LNCAP (cell line): ENCODE measurements around the gene FRMD8.

Experiments used
- TF ChIP-seq, protein P1 (sequence below): fragments of 450-650 bp; IDR thresholded peaks from 2 replicates; pipeline ENCODE4 v1.5.1; 2017; ENCODE audit warnings: mild to moderate bottlenecking

Gene FRMD8

DNA sequence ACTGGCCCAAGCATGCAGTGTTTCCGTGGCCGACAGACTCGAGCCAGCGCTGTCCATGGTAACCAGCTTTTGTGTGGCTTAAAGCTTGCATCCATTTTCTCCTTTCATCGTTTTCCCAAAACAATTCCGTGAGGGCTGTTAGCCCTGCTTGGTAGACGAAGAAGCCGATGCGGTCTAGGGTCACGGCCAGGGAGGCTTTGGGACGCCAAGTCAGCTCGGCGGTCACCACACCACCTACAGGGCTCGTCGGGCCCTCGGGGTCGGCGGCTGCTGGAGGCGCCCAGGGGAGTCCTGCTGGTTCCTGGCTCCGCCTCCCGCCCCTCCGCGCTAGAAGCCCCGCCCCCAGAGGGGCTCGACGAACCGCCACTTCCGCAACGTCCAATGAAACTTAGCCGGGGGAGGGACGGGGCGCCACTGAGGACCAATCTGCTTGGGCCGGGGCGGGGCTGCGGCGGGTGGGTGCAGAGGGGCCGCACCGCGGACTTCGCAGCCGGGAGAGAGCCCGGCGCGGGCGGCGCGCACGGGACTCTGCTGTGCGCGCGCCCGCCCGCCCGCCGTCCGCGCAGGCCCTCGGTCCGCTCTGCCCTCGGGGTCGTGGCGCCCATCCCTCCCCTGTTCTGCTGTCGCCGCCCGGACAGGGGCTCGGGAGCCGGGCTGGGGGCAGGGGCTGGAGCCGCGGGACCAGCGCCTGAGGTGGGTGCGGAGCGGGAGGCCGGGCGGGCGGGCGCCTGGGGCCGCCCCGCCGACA is 32.0 kb upstream of the FRMD8 start, which contains the start of gene TIGD3:
Gene TIGD3, plus strand, starts transcription at position 487 of the 748 bp plus-strand sequence. CDS start 1,058 bp downstream, outside the sequence.
- TF ChIP-seq, protein P1, sequence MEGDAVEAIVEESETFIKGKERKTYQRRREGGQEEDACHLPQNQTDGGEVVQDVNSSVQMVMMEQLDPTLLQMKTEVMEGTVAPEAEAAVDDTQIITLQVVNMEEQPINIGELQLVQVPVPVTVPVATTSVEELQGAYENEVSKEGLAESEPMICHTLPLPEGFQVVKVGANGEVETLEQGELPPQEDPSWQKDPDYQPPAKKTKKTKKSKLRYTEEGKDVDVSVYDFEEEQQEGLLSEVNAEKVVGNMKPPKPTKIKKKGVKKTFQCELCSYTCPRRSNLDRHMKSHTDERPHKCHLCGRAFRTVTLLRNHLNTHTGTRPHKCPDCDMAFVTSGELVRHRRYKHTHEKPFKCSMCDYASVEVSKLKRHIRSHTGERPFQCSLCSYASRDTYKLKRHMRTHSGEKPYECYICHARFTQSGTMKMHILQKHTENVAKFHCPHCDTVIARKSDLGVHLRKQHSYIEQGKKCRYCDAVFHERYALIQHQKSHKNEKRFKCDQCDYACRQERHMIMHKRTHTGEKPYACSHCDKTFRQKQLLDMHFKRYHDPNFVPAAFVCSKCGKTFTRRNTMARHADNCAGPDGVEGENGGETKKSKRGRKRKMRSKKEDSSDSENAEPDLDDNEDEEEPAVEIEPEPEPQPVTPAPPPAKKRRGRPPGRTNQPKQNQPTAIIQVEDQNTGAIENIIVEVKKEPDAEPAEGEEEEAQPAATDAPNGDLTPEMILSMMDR = no peak

DNA sequence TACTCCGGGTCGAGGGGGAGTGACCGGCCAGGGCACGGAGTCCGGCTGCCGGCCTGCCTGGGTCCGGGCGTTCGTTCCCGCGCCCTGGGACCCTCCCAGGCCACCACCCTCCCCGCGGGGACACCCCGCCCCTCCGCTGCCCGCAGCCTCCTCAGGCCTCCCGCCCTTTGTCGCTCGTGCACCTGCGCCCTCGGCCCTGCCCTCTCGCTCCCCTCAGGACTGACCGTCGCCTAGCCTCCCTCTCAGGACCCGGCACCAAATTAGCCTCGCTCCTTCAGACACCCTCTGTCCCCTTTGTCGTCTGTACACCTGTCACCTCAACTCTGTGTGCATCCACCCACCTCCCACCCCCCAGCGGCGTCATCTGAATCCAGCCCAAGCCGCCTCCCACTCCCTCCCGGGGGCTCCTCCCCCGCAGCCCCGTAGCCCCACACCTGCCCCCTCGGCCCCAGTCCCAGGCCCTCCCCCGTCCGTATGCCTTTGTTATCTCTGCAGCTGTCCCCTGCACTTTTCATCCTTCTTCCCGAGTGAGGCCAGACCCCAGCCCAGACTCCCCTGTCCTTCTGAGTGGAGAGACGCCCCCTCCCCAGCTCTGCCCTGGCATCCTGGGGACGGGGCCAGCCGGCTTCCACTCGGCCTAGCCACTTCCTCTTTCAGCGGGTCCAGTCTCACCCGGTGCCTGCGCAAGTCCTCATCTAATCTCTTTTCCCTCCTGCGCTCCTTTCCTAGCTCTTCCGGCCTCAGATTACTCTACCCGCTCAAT is 31.2 kb upstream of the FRMD8 start:
- TF ChIP-seq, protein P1 = no peak

DNA sequence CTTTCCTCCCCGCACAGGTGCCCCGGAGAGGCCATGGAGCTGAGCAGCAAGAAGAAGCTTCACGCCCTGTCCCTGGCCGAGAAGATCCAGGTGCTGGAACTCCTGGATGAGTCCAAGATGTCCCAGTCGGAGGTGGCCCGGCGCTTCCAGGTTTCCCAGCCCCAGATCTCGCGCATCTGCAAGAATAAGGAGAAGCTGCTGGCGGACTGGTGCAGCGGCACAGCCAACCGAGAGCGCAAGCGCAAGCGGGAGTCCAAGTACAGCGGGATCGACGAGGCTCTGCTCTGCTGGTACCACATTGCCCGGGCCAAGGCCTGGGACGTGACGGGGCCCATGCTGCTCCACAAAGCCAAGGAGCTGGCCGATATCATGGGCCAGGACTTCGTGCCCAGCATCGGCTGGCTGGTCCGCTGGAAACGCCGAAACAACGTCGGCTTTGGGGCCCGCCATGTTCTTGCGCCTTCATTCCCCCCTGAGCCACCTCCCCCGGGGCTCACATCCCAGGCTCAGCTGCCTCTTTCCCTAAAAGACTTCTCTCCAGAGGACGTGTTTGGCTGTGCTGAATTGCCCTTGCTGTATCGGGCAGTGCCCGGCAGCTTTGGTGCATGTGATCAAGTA is 30.6 kb upstream of the FRMD8 start:
- TF ChIP-seq, protein P1 = no peak

DNA sequence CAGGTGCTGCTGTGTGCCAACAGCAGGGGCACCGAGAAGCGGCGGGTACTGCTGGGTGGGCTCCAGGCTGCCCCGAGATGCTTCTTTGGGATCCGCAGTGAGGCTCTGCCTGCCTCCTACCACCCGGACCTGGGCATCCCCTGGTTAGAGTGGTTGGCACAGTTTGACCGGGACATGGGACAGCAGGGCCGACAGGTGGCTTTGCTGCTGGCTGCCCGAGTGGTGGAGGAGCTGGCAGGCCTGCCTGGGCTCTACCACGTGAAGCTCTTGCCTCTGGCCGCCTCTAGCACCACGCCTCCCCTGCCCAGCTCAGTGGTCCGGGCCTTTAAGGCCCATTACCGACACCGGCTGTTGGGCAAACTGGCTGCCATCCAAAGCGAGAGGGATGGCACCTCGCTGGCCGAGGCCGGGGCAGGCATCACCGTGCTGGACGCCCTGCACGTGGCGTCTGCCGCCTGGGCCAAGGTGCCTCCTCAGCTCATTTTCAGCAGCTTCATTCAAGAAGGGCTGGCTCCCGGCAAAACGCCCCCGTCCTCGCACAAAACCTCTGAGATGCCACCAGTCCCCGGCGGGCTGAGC is 30.0 kb upstream of the FRMD8 start:
- TF ChIP-seq, protein P1 = no peak

DNA sequence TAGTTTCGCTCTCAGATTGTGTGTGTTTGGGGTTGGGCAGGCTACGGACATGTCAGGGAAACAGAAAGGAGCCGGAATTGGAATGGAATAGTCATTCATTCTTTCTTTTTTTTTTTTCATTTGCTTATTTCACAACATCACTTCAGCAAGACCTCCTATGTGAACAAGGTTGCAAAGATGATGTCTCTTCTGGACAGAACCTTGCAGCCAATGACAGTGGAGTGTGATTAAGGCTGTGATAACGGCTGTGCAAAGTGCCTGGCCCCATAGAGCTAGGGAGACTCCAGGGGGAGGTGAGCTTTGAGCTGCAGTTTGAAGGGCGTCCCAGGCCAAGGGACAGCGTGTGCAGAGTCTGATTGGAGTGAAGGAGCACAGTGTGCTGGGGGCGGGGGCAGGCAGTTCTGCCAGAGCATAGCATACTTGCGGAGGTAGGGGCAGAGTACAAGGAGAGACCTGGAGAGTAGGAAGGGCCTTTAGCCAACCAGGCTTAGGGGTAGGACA is 28.5 kb upstream of the FRMD8 start:
- TF ChIP-seq, protein P1 = no peak

DNA sequence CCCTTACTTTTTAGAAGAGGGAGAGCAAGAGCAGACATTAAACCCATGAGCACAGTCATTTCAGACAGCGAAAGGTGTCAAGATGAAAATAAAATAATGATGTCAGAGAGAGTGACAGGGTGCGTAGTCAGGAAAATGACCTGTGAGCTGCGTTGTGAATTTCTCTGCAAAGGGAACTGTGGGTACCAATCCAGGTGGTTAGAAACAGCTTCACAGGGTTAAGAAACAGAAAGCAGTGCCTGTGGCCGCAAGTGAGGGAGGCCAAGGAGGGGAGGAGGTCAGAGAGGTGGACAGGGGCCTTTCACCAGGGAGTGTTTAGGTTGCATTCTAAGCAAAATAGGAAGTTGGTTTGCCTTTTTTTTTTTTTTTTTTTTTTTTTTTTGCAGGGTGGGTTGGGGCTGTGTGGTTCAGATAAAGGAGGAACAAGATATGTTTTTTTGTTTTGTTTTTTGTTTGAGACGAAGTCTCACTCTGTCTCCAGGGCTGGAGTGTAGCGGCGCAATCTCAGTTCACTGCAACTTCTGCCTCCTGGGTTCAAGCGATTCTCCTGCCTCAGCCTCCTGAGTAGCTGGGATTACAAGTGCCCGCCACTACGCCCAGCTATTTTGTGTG is 24.0 kb upstream of the FRMD8 start:
- TF ChIP-seq, protein P1 = no peak

DNA sequence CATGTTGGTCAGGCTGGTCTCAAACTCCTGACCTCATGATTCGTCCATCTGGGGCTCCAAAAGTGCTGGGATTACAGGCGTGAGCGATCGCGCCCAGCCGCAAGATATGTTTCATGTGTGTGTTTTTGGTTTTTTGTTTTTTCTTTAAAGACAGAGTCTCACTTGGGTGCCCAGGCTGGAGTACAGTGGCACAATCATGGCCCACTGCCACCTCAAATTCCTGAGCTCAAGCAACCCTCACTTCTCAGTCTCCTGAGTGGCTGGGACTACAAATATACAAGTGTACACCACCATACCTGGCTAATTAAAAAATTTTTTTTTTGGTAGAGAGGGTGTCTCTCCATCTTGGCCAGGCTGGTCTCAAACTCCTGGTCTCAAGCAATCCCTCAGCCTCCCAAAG is 23.5 kb upstream of the FRMD8 start:
- TF ChIP-seq, protein P1 = no peak
